SU-DHL-6 (cell line): Measurements from ENCODE around the gene KAT6B.
"Not testable (repeated sequence)": the region's sequence is repeated elsewhere in the genome, so short reads cannot be mapped to it uniquely, and the experiment has no call there.

ENCODE experiments used
- H2AFZ ChIP-seq: fragments of 200-600 bp; sonication (generic); 2 replicates; pipeline ENCODE4 v1.6.1; 2014; ENCODE audit warnings: low read depth, mild to moderate bottlenecking, moderate library complexity, mixed read lengths, antibody characterized with exemption, low read length; ENCODE audit not compliant: severe bottlenecking
- H3F3A ChIP-seq: fragments of 200-600 bp; shearing (Covaris generic); 2 replicates; pipeline ENCODE4 v1.6.0; 2016; ENCODE audit warnings: antibody characterized with exemption, mild to moderate bottlenecking; ENCODE audit not compliant: insufficient read depth
- H3K27ac ChIP-seq: fragments of 200-600 bp; sonication (generic); 2 replicates; pipeline ENCODE4 v1.5.1; 2016; ENCODE audit warnings: low read depth, mild to moderate bottlenecking, low read length, moderate library complexity, mixed read lengths
- H3K27me3 ChIP-seq: fragments of 200-600 bp; sonication (generic), shearing (Covaris generic); 2 replicates; pipeline ENCODE4 v1.6.0; 2014; ENCODE audit warnings: mild to moderate bottlenecking, low read length
- H3K36me3 ChIP-seq: fragments of 200-600 bp; sonication (generic); 2 replicates; pipeline ENCODE4 v1.6.1; 2014; ENCODE audit warnings: mild to moderate bottlenecking, low read length, mixed read lengths
- H3K4me2 ChIP-seq: fragments of 300-600, 200-600 bp; shearing (Covaris generic), sonication (generic); 2 replicates; pipeline ENCODE4 v1.6.0; 2014; ENCODE audit warnings: low read length, low read depth, mild to moderate bottlenecking; ENCODE audit not compliant: poor library complexity, severe bottlenecking
- H3K4me3 ChIP-seq: fragments of 200-600 bp; sonication (generic); 2 replicates; pipeline ENCODE4 v1.5.1; 2014; ENCODE audit warnings: antibody characterized with exemption, low read length, mild to moderate bottlenecking, mixed read lengths; ENCODE audit not compliant: insufficient read depth, poor library complexity, severe bottlenecking
- H3K79me2 ChIP-seq: fragments of 200-600 bp; sonication (generic); 2 replicates; pipeline ENCODE4 v1.6.1; 2014; ENCODE audit warnings: mild to moderate bottlenecking, low read length, moderate library complexity; ENCODE audit not compliant: insufficient read depth
- H3K9ac ChIP-seq: fragments of 200-600 bp; sonication (generic); 2 replicates; pipeline ENCODE4 v1.7.0; 2014; ENCODE audit warnings: mild to moderate bottlenecking, low read length
- H3K9me2 ChIP-seq: fragments of 200-600 bp; sonication (generic); replicated peaks from 2 replicates; pipeline ENCODE4 v1.6.1; 2014; ENCODE audit warnings: low read length; ENCODE audit not compliant: insufficient read depth
- H3K9me3 ChIP-seq: fragments of 200-600 bp; sonication (generic); 2 replicates; pipeline ENCODE4 v1.6.1; 2014; ENCODE audit warnings: low read length, mixed read lengths; ENCODE audit not compliant: insufficient read depth
- H4K20me1 ChIP-seq: fragments of 200-600 bp; sonication (generic); 2 replicates; pipeline ENCODE4 v1.6.1; 2014; ENCODE audit warnings: low read depth, mild to moderate bottlenecking, antibody characterized with exemption, low read length, moderate library complexity, mixed read lengths
- CTCF ChIP-seq: fragments of 200-600 bp; sonication (generic); IDR thresholded peaks from one replicate; pipeline ENCODE4 v1.5.1; 2017; ENCODE audit warnings: antibody characterized with exemption, mild to moderate bottlenecking, low read length, moderate library complexity; ENCODE audit not compliant: insufficient read depth, poor library complexity, severe bottlenecking
- EZH2phosphoT487 ChIP-seq: fragments of 200-600 bp; sonication (generic), shearing (Covaris generic); conservative IDR thresholded peaks from 2 replicates; pipeline ENCODE4 v1.6.1; 2018; ENCODE audit warnings: mild to moderate bottlenecking, antibody characterized with exemption, low read length, moderate library complexity, mixed read lengths

The KAT6B gene

DNA sequence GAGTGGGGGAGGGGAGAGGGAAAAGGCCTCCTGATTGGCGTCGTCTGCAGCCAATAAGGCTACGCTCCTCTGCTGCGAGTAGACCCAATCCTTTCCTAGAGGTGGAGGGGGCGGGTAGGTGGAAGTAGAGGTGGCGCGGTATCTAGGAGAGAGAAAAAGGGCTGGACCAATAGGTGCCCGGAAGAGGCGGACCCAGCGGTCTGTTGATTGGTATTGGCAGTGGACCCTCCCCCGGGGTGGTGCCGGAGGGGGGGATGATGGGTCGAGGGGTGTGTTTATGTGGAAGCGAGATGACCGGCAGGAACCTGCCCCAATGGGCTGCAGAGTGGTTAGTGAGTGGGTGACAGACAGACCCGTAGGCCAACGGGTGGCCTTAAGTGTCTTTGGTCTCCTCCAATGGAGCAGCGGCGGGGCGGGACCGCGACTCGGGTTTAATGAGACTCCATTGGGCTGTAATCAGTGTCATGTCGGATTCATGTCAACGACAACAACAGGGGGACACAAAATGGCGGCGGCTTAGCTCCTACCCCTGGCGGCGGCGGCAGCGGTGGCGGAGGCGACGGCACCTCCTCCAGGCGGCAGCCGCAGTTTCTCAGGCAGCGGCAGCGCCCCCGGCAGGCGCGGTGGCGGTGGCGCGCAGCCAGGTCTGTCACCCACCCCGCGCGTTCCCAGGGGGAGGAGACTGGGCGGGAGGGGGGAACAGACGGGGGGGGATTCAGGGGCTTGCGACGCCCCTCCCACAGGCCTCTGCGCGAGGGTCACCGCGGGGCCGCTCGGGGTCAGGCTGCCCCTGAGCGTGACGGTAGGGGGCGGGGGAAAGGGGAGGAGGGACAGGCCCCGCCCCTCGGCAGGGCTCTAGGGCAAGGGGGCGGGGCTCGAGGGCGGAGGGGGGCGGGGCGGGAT is at the start of gene KAT6B:
KAT6B (plus strand) TSS at position 459 of the 903 bp plus-strand sequence. CDS start 16,258 bp downstream, outside the sequence.
- Histone ChIP-seq H3K9me2 (no peaks in the 10 kb centered on the region), H3K4me2 (peak within 1 kb of the TSS; percentile 80), H2AFZ (peak within 1 kb of the TSS; percentile 99), H3K9ac (peak within 1 kb of the TSS; percentile 98), H3K27me3 (no peaks in the 10 kb centered on the region), H3K36me3 (no peaks in the 10 kb centered on the region), H4K20me1 (no peaks in the 10 kb centered on the region), H3K4me3 (peak within 1 kb of the TSS; percentile 99), H3K79me2 (peaks cover 18% of the 10 kb centered on the region), H3K27ac (peak within 1 kb of the TSS; percentile 81), H3K9me3 (no peaks in the 10 kb centered on the region), H3F3A (peaks cover 23% of the 10 kb centered on the region)
- TF ChIP-seq EZH2phosphoT487, result no peak
- peak; percentile 18 for TF ChIP-seq CTCF

DNA sequence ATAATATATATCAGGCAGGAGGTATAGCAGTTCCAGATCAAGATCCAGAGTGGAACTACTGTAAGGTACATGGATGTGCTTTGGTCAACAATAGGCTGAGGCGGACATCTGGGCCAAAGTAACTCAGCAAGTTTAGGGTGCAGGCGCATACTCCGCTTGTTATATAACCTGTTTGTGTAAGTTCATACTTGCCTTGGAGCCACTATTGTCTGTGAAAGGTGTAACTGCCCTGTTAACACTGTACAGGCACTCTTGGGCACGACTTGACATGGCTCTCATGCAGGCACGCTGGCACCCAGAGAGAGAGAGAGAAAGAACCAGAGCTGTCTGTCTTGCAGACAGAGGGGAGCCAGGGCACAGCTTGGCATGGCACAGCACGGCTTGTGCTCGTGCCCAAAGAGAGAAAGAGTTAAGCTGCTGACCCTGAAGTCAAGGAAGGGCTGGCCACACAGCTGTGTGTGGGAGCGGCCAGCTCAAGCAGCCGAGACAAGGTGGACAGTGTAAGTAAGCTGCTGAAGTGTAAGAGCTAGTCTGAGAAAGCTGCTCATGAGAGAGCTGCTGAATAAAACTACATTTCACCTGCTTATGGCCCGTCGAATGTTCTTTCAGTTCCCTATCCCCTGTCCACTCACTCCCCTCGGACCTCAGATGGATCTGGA is 47.8 kb upstream of the KAT6B start:
- Histone ChIP-seq H3K4me3 (no peak overlapping the region), H3K9me2 (no peaks in the 10 kb centered on the region), H3K36me3 (no peaks in the 10 kb centered on the region), H3K9me3 (peaks cover 28% of the 10 kb centered on the region; the same call in 1 of the 2 replicates), H3K27ac (no peak overlapping the region), H2AFZ (no peak overlapping the region), H3K27me3 (no peaks in the 10 kb centered on the region), H3K9ac (no peak overlapping the region), H3K79me2 (no peaks in the 10 kb centered on the region), H3K4me2 (no peak overlapping the region), H3F3A (no peaks in the 10 kb centered on the region), H4K20me1 (no peaks in the 10 kb centered on the region)
- no peak for TF ChIP-seq EZH2phosphoT487
- no peak for TF ChIP-seq CTCF

GRCh38 chr10:74781870-74782269 is 44.5 kb upstream of the KAT6B start:
- H3K27ac ChIP-seq, H2AFZ ChIP-seq, H3F3A ChIP-seq, H3K36me3 ChIP-seq, H3K9me2 ChIP-seq, H3K79me2 ChIP-seq, H3K27me3 ChIP-seq, H3K4me3 ChIP-seq, H3K4me2 ChIP-seq, H4K20me1 ChIP-seq, H3K9ac ChIP-seq: not testable (repeated sequence)
- peaks cover 12% of the 10 kb centered on the region; the same call in 1 of the 2 replicates for H3K9me3 ChIP-seq
